GM19455 (cell line): Measurements from ENCODE around the gene RHEBL1.

ENCODE experiments used
- ATAC-seq: cut with Tn5 transposase; IDR thresholded peaks from one replicate; pipeline ENCODE4 v1.9.1; 2021; ENCODE audit not compliant: unreplicated experiment

RHEBL1 gene, protein sequence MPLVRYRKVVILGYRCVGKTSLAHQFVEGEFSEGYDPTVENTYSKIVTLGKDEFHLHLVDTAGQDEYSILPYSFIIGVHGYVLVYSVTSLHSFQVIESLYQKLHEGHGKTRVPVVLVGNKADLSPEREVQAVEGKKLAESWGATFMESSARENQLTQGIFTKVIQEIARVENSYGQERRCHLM

GRCh38 chr12:49069507-49070346 lies at the start of gene RHEBL1:
Gene RHEBL1 (minus strand): TSS chr12:49069979. CDS start chr12:49069785, 194 bp downstream.
- ATAC-seq = peak; percentile 97

- ATAC-seq = no peak
Observed at GRCh38 chr12:49111206-49111605, 41.4 kb upstream of the RHEBL1 start.

DNA sequence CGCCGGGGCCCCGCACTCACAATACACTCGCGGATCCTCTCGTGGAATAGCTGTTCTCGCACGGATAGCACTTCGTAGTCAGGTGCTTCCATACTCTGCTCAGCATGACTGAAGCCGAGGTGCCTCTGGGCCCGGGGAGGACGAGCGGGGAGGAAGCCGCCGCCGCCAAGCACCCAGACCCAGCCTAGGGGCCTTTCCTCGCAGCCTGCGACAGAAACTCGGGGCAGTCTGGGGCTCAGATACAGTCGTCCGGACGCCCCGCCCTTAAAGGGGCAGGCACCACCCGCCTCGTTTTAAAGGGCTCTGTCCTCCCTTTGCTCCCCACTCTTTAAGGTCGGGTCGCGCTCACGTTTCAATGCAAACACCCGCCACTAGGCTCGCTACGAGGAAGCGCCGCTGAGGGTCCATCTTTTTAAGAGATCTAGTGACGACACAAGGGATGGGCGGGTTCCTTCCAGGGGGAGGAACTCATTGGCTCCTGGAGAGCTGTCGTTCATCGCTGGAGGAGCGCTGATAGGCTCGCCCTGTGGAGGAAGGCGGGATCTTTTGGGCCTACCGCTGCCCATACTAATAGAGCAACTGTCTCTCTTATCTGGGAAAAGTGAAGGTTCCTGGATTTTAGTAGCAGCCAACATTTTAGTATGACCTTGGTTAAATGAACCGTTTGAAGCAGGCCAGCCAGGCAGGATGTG lies 40.8 kb upstream of the RHEBL1 start, which contains the start of gene LMBR1L:
TSS of gene LMBR1L (minus strand) at position 384 of the 692 bp plus-strand sequence. CDS start at position 92, 292 bp downstream.
- peak; percentile 97 for ATAC-seq

DNA sequence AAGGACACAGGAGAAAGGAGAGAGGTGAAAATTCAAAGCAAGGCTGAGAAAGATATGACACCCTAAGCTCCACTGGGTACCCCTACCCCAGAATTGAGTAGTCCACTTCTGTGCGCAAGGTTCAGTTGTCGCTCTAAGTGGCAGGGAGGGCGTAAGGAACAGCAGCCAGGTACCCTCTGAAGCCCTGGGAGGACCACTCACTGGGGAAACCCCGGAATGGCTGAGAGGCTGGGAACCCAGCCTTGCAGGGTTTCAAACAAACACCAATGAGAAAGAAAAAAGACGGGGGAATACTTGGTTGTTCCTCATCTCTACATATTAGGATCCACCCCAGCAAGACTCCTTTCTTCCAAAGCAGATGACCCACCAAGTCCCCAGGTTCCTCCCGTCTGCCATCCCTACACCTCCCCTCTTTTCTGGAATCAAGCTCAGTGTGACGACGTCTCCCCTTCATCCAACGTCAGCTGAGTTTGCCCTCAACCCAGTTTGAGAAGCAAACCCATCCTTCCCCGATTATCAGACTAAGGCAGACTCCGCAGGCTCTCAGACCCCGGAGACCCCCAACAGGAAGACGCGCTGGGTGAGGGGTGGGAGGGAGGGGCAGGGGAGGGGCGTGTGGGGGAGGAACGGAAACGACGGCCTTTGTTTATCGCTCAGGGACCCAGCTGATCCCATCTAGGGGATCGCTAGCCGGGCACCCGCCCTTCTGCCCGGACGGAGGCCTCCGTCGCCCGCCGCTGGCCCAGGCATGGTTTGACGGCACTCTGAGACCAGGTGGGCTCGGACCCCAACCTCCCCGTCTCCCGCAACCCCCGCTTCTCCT lies 40.1 kb upstream of the RHEBL1 start:
- ATAC-seq = no peak

- ATAC-seq = no peak
Observed at GRCh38 chr12:49108958-49109404, 39.2 kb upstream of the RHEBL1 start.

- no peak for ATAC-seq
Observed at GRCh38 chr12:49105504-49106084, 35.8 kb upstream of the RHEBL1 start.

GRCh38 chr12:49104822-49105221 lies 35.0 kb upstream of the RHEBL1 start:
- no peak for ATAC-seq

DNA sequence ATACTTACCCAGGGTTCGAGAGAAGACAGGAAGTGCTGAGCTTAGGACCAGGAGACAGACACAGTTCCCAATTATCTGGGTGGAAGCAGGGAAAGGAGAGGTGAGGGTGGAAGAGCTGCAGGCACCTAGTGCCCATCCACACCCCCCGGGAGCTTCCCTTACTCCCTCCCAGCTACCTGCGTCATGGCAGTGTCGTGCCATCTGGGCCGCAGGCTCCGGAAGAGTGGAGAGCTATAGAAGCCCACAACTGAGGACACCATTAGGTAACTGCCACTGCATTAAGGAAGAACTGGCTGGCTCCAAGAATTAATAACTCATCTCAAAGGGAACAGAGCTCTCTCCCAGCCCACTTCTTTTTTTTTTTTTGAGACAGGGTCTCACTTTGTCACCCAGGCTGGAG lies 30.6 kb upstream of the RHEBL1 start:
- ATAC-seq = no peak

DNA sequence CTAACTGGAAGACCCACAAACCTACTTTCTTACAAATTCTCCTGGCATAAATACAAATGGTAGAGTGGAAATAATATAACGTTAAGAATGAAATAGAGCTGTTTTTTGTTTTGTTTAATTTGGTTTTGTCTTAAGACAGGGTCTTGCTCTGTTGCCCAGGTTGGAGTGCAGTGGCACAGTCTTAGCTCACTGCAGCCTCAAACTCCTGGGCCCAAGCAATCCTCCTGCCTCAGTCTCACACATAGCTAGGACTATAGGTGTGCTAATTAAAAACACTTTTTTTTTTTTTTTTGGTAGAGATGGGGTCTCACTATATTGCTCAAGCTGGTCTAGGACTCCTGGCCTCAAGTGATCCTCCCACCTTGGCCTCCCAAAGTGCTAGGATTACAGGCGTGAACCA lies 28.9 kb upstream of the RHEBL1 start:
- ATAC-seq = no peak

DNA sequence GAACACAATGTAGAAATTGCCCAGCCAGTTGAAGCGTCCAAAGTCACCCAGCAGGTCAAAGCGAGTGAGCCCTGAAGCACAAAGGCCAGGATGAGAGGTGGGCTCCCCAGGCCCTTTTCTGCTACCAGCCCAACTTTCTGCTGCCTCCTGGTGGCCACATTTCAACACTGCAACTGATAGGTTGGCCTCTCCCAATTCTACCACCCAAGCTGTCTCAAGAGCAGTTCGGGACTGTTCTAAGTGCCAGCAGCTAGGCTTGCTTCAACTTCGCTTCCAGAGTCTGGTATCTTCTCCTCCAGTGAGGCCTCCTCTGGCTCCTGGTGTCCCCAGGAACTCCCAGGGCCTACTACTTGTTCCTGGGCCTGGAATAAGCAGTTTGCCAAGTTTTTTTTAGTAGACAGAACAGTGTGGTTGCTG lies 28.3 kb upstream of the RHEBL1 start:
- ATAC-seq = no peak

- no peak for ATAC-seq
Observed at GRCh38 chr12:49097381-49097780, 27.6 kb upstream of the RHEBL1 start.

GRCh38 chr12:49094975-49095365 lies 25.2 kb upstream of the RHEBL1 start:
- no peak for ATAC-seq

GRCh38 chr12:49094160-49094974 lies 24.6 kb upstream of the RHEBL1 start, which contains the start of gene DHH:
Gene DHH (minus strand): TSS chr12:49094801. CDS start chr12:49094512, 289 bp downstream.
- ATAC-seq = no peak

DNA sequence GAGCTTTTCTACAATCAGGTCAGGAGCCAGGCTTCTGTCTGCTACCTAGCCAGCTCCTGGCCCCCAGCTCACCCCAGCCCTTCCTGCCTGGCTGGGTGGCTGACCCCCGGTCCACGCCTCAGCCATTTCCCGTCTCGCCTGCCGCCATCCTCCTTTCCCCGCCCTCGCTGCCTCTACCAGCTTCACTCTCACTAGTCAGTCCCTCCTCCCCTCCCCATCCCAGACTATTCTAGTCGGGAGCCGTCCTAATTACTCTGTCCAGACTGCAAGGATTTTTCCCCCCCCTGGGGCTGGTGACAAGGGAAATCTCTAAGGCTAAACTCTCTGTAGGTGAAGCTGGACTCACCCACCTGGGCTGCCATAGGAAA lies 24.0 kb upstream of the RHEBL1 start:
- no peak for ATAC-seq

DNA sequence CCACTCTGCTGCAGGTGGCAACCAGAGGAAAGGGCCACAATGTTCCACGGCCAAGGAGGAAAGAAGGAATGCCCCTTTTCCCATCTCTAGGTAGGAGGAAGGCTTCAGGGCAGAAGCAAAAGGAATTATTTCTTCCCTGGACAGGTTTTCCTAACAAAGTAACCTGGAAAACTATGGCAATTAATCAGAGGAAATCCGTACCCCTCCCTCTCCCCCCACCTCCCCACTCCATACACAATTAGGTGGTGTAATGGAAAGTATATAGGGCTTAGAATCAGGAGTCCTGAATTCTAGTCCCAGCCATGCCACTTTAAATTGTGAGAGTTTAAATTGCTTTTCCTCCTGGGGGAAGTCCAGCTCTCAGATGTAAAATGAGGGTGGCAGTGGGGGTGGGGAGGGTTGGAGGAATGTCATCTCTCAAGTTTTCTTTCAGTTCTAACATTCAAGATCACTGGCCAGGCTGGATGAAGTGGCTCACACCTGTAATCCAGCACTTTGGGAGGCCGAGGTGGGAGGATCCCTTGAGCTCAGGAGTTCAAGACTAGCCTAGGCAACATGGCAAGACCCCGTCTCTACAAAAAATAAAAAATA lies 23.1 kb upstream of the RHEBL1 start:
- no peak for ATAC-seq

GRCh38 chr12:49092086-49092815 lies 22.5 kb upstream of the RHEBL1 start:
- ATAC-seq = no peak

- no peak for ATAC-seq
Observed at GRCh38 chr12:49091836-49092085, 22.0 kb upstream of the RHEBL1 start.

DNA sequence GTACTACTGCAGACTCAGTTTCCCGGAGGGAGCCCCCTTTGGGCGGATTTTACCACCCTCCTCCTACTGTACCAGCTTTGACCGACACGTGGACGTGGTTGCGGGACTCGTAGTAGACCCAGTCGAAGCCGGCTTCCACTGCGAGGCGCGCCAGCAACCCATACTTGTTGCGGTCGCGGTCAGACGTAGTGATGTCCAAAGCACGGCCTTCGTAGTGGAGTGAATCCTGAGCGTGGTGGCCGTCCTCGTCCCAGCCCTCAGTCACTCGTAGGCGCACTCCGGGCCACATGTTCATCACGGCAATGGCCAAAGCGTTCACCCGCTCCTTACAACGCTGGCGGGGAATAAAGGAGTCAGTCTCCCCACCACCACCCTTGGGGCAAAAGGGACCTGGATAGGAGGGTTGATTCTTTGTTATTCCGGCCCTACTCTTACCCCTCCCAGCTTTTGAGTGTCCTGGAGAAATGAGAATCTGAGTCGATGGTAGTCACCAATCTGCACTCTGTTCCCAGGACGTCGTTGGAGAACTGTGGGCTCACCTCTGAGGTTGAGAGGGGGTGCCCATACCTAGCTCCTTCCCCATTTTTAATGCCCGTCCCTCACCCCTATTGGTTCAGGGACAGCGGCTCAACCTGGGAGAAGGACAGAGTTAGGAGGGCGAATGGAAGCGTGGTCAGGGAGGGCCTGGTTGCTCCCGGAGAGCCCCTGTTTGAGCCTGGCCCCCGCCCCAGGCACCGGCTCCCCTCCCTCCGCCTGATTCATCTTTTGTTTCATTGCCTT lies 21.5 kb upstream of the RHEBL1 start:
- ATAC-seq = no peak
